Gastrocnemius medialis (tissue), 4 donors: ENCODE data around the gene DGKG.

Experiments used
- POLR2A ChIP-seq, 2 donors: fragments of 450-650 bp; IDR thresholded peaks; one replicate each; pipeline ENCODE4 v1.6.1; 2017; ENCODE audit warnings: antibody characterized with exemption in 2 of 2, mild to moderate bottlenecking in 2 of 2, moderate library complexity in 2 of 2
- TF ChIP-seq, protein P1 (sequence below), 5 experiments: fragments of 450-650 bp in 3 of 5; fragments of 200-600 bp in 2 of 5; sonication (generic) in 2 of 5; IDR thresholded peaks in 4 of 5; conservative IDR thresholded peaks in 1 of 5; 1 replicate in 4 of 5; 2 replicates in 1 of 5; pipeline ENCODE4 v1.5.1; 2016 to 2019; ENCODE audit warnings: antibody characterized with exemption in 5 of 5, mild to moderate bottlenecking in 3 of 5, moderate library complexity in 3 of 5

DNA sequence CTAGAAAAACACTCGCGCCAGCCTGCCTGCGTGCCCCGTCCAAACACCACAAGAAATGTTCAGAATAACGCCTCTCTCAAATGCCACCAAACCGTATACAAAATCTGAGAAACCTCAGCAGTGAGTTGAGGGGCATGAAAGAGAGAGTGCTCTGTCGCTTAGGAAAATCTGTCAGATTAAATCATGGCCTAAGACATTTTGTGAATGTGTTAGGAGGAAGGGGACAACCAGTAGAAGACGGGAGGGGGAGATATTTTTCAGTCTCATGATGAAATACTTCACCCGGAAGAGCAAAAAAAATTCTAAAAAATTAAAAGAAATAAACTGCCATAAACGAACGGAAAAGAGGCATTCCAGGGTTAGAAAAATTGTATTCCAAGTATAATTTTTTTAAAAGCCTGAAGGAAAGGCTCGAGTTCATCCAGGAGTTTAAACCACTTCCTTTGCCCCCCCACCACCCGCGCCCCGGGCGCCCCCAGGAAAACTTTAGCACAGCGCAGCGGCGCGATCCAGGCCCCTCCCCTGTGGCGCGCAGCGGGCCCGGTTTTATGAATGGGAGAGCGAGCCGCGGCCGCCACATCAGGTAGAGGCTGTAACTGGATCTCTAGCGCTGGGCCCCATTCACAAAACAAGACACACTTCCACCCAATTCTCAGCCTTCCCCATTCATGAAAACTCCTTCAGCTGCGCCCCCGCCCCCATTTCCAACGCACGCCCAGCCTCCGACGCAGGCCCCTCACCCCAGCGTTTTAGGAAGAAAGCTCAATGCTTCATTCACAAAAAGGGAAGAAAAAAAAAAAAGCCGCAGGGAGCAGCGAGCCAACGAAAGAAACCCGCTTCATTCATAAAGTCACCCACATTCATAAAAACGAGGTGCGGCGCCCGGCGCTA is 254.6 kb downstream of the DGKG start:
- TF ChIP-seq, protein P1, sequence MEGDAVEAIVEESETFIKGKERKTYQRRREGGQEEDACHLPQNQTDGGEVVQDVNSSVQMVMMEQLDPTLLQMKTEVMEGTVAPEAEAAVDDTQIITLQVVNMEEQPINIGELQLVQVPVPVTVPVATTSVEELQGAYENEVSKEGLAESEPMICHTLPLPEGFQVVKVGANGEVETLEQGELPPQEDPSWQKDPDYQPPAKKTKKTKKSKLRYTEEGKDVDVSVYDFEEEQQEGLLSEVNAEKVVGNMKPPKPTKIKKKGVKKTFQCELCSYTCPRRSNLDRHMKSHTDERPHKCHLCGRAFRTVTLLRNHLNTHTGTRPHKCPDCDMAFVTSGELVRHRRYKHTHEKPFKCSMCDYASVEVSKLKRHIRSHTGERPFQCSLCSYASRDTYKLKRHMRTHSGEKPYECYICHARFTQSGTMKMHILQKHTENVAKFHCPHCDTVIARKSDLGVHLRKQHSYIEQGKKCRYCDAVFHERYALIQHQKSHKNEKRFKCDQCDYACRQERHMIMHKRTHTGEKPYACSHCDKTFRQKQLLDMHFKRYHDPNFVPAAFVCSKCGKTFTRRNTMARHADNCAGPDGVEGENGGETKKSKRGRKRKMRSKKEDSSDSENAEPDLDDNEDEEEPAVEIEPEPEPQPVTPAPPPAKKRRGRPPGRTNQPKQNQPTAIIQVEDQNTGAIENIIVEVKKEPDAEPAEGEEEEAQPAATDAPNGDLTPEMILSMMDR (IDR thresholded peaks at IDR 0.05 in 4 of 5, conservative IDR thresholded peaks at IDR 0.05 in 1 of 5): no peak
- TF ChIP-seq POLR2A (IDR thresholded peaks at IDR 0.05): peak in 1 of 2 donors; percentile 39
